ENCODE data around the gene MOV10L1. TPM values are rescaled to one million over a fixed set of nuclear protein-coding genes. Genes with fewer than 3 reads are reported as not detected.
A peak's percentile ranks its signal among the peaks of the same experiment; 100 is the strongest.

The MOV10L1 gene
- total and polyA plus RNA-seq, 9 of the 15 experiments (the other 6 are each of a cell fraction or from before 2014, with no cell fraction given): 0.06 to 0.43 (median 0.15) TPM

- TF ChIP-seq ZNF253 (CRISPR knock-in tag; conservative IDR thresholded peaks at IDR 0.05): no peak
- no peak for TF ChIP-seq XRCC3 (IDR thresholded peaks at IDR 0.05)
- TF ChIP-seq NBN (IDR thresholded peaks at IDR 0.05; ENCODE audit: low read depth): 0 out of 2 replicates have a peak, but pooled peaks have one; percentile 34
- no peak for TF ChIP-seq ZNF431 (CRISPR knock-in tag; IDR thresholded peaks at IDR 0.05)
- no peak for TF ChIP-seq MAFK (IDR thresholded peaks at IDR 0.05; ENCODE audit: low read length)
- TF ChIP-seq ATF3 (IDR thresholded peaks at IDR 0.05): no peak
- no peak for TF ChIP-seq ATF3 (CRISPR knock-in tag; conservative IDR thresholded peaks at IDR 0.05)
- no peak for TF ChIP-seq SP2 (IDR thresholded peaks at IDR 0.05; ENCODE audit: extremely low read depth, low read depth, low read length, poor library complexity, severe bottlenecking)
- no peak for TF ChIP-seq NFIC (IDR thresholded peaks at IDR 0.05)
- TF ChIP-seq SMARCA5 (IDR thresholded peaks at IDR 0.05): no peak
- TF ChIP-seq TCFL5 (CRISPR knock-in tag; conservative IDR thresholded peaks at IDR 0.05): no peak
- TF ChIP-seq TAF7 (tag; IDR thresholded peaks at IDR 0.05): no peak
- TF ChIP-seq ADNP (tag; IDR thresholded peaks at IDR 0.05): no peak
- no peak for TF ChIP-seq YBX1 (IDR thresholded peaks at IDR 0.05)
- TF ChIP-seq ZSCAN29 (IDR thresholded peaks at IDR 0.05): no peak
- TF ChIP-seq CBX8 (IDR thresholded peaks at IDR 0.05; ENCODE audit: borderline replicate concordance, extremely low read depth, low read depth, low read length, poor library complexity, severe bottlenecking): no peak
- no peak for TF ChIP-seq NR2C2 (CRISPR knock-in tag; IDR thresholded peaks at IDR 0.05)
- TF ChIP-seq NR2C2 (tag; IDR thresholded peaks at IDR 0.05): no peak
- no peak for TF ChIP-seq UBTF (IDR thresholded peaks at IDR 0.05; ENCODE audit: borderline replicate concordance in 1 of 2, low read depth in 2 of 2, low read length in 2 of 2)
- no peak; the same call in 1 of the 2 replicates for TF ChIP-seq ZFX (CRISPR knock-in tag; IDR thresholded peaks at IDR 0.05)
- TF ChIP-seq BCOR (IDR thresholded peaks at IDR 0.05): 0 out of 2 replicates have a peak, but pooled peaks have one; percentile 16
- TF ChIP-seq NCOA4 (IDR thresholded peaks at IDR 0.05; ENCODE audit: partially characterized antibody): no peak
- TF ChIP-seq JUN (IDR thresholded peaks at IDR 0.05; ENCODE audit: borderline replicate concordance, low read depth, low read length): no peak
- TF ChIP-seq JUN (CRISPR knock-in tag; IDR thresholded peaks at IDR 0.05; ENCODE audit: borderline replicate concordance): no peak
- TF ChIP-seq CBX2 (IDR thresholded peaks at IDR 0.05; ENCODE audit: insufficient read depth, low read length, poor library complexity, severe bottlenecking): no peak
- TF ChIP-seq, protein P1, sequence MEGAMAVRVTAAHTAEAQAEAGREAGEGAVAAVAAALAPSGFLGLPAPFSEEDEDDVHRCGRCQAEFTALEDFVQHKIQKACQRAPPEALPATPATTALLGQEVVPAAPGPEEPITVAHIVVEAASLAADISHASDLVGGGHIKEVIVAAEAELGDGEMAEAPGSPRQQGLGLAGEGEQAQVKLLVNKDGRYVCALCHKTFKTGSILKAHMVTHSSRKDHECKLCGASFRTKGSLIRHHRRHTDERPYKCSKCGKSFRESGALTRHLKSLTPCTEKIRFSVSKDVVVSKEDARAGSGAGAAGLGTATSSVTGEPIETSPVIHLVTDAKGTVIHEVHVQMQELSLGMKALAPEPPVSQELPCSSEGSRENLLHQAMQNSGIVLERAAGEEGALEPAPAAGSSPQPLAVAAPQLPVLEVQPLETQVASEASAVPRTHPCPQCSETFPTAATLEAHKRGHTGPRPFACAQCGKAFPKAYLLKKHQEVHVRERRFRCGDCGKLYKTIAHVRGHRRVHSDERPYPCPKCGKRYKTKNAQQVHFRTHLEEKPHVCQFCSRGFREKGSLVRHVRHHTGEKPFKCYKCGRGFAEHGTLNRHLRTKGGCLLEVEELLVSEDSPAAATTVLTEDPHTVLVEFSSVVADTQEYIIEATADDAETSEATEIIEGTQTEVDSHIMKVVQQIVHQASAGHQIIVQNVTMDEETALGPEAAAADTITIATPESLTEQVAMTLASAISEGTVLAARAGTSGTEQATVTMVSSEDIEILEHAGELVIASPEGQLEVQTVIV (CRISPR knock-in tag; IDR thresholded peaks at IDR 0.05; ENCODE audit: borderline replicate concordance): no peak
Observed at GRCh38 chr22:50117168-50117762, 27.5 kb downstream of the MOV10L1 start (continued).

Measured in K562 (cell line).